Lung (tissue), 12 donors: ENCODE measurements around the gene SNX30. TPM values are rescaled to one million over a fixed set of nuclear protein-coding genes. Genes with fewer than 3 reads are reported as not detected.

Experiments used
- ATAC-seq: fragments of 200-7000 bp; cut with Tn5 transposase; one replicate; pipeline ENCODE4 v1.9.1; 2020; ENCODE audit warnings: moderate number of reproducible peaks; ENCODE audit not compliant: insufficient read depth, low FRiP score
- DNase-seq, 3 donors: peaks; one replicate each; pipeline ENCODE4 v3.0.0-alpha.2; 2013 to 2017
- H3K27ac ChIP-seq, 2 donors: one replicate each; pipeline ENCODE4 v1.5.1; 2013; ENCODE audit warnings: mild to moderate bottlenecking in 2 of 2, moderate library complexity in 2 of 2, control low read depth in 1 of 2, inconsistent platforms in 1 of 2, low read depth in 1 of 2, low read length in 1 of 2
- H3K27me3 ChIP-seq, 3 donors: one replicate each; pipeline ENCODE4 v1.5.1; 2013; ENCODE audit warnings: low read length in 2 of 3; ENCODE audit not compliant: control insufficient read depth in 3 of 3, insufficient read depth in 3 of 3
- H3K36me3 ChIP-seq, 4 donors: one replicate each; pipeline ENCODE4 v1.5.1; 2013; ENCODE audit warnings: low read length in 4 of 4, mild to moderate bottlenecking in 1 of 4, moderate library complexity in 1 of 4; ENCODE audit not compliant: control insufficient read depth in 4 of 4, insufficient read depth in 4 of 4
- H3K4me1 ChIP-seq, 5 donors: one replicate each; pipeline ENCODE4 v1.5.1; 2013; ENCODE audit warnings: low read length in 5 of 5, mild to moderate bottlenecking in 2 of 5, moderate library complexity in 1 of 5; ENCODE audit not compliant: control insufficient read depth in 5 of 5, insufficient read depth in 5 of 5
- H3K4me3 ChIP-seq: one replicate; pipeline ENCODE4 v1.5.1; 2013; ENCODE audit warnings: mild to moderate bottlenecking, control low read depth, moderate library complexity
- H3K9ac ChIP-seq, 2 donors: one replicate each; pipeline ENCODE4 v1.5.1; 2013; ENCODE audit warnings: low read length in 2 of 2, control low read depth in 1 of 2; ENCODE audit not compliant: insufficient read depth in 1 of 2
- H3K9me3 ChIP-seq, 4 donors: one replicate each; pipeline ENCODE4 v1.5.1; 2013; ENCODE audit warnings: low read length in 3 of 4, mild to moderate bottlenecking in 1 of 4, moderate library complexity in 1 of 4; ENCODE audit not compliant: control insufficient read depth in 4 of 4, insufficient read depth in 3 of 4
- CTCF ChIP-seq: IDR thresholded peaks from 2 replicates; pipeline ENCODE4 v1.5.1; 2012; ENCODE audit warnings: mild to moderate bottlenecking; ENCODE audit errors: control extremely low read depth, extremely low read depth
- WGBS, 2 donors: extraction: QIAGEN DNeasy Blood & Tissue Kit; methylation state at CpG; one replicate each; pipeline ENCODE4 v1.1.7; 2013; 5-methylcytosine and 5-hydroxymethylcytosine counted together
- polyA plus RNA-seq, 2 donors: library from polyadenylated mRNA; stranded (reverse); fragments of 200-250 nt; gene quantifications; one replicate each; pipeline ENCODE4 v1.2.1, GENCODE V29; 2013
- total RNA-seq, 2 donors: library from RNA; depleted of rRNA in 1 of 2; stranded (reverse); fragments of >200 nt in 1 of 2; gene quantifications; one replicate each; pipeline ENCODE4 v1.2.1, GENCODE V29; 2014 to 2021
- donor health status: control.
- donor health status: control.
- donor health status: Bipolar disorder and iron deficiency.
- donor health status: healthy.
- donor health status: DM: yes; HTN: yes; CAD: no.

SNX30 gene
- total and polyA plus RNA-seq, 4 donors: 13.7 to 63.1 (median 35.8) TPM

DNA sequence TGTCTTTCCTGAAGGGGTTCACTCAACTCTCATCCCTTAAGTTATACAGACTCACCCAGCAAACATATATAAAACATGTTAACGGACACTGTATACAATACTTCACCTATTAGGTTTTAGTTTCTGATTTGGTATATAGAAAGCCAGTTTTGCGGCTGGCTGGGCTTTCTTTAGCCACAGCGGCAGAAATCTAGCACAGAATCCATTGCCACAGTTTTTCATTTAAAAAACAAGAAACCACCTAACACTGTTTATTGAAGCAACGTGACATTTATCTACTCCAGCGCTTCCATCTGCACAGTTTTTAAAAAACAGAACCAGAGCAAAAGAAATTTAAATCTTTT, 67.3 kb downstream of the SNX30 start:
- no peak for ATAC-seq
- Histone ChIP-seq H3K4me3 (no peak overlapping the region), H3K36me3 (peaks cover 0 to 11% (median 2%) of the 10 kb centered on the region in 4 donors), H3K9ac (no peak overlapping the region), H3K27ac (no peak overlapping the region), H3K9me3 (no peaks in the 10 kb centered on the region), H3K27me3 (no peaks in the 10 kb centered on the region), H3K4me1 (peaks cover 0 to 5% (median 0%) of the 10 kb centered on the region in 5 donors)
- DNase-seq: no peak
- WGBS, 2 donors: 87 to 93% methylated on average over 5 of the region's 5 CpGs
- no peak for TF ChIP-seq CTCF

GRCh38 chr9:112819635-112820496, 69.3 kb downstream of the SNX30 start:
- 41 to 59% methylated on average over 7 of the region's 7 CpGs for WGBS, 2 donors
- peaks cover 0 to 11% (median 3%) of the 10 kb centered on the region in 4 donors for H3K36me3 ChIP-seq
- no peak overlapping the region for H3K4me3 ChIP-seq
- ATAC-seq (peak; percentile 72), DNase-seq (peak; percentile 25 to 78 (median 68))
- peaks cover 0 to 5% (median 0%) of the 10 kb centered on the region in 5 donors for H3K4me1 ChIP-seq
- no peak overlapping the region for H3K9ac ChIP-seq
- H3K9me3 ChIP-seq: no peaks in the 10 kb centered on the region
- H3K27ac ChIP-seq: no peak overlapping the region
- peak; percentile 43 for TF ChIP-seq CTCF
- no peaks in the 10 kb centered on the region for H3K27me3 ChIP-seq

DNA sequence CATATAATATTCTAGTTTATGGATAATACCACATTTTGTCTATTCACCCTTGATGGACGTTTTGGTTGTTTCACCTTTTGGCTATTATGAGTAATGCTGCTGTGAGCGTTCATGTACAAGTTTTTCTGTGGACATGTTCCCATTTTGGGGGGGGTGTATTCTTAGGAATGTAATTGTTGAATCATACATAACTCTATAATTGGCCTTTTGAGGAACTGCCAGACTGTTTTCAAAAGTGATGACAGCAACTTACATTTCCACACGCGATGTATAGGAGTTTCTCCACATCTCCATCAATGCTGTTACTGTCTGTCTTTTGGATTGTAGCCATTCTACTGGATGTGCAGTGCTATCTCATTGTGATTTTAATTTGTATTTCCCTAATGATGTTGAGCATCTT, 70.3 kb downstream of the SNX30 start:
- H3K9ac ChIP-seq: no peak overlapping the region
- no peak overlapping the region for H3K4me3 ChIP-seq
- TF ChIP-seq CTCF: no peak
- DNase-seq (no peak), ATAC-seq (no peak)
- H3K27me3 ChIP-seq: no peaks in the 10 kb centered on the region
- WGBS, 2 donors: 83 to 84% methylated on average over 4 of the region's 4 CpGs
- H3K9me3 ChIP-seq: no peaks in the 10 kb centered on the region
- peaks cover 0 to 11% (median 4%) of the 10 kb centered on the region in 4 donors for H3K36me3 ChIP-seq
- peaks cover 0 to 5% (median 0%) of the 10 kb centered on the region in 5 donors for H3K4me1 ChIP-seq
- H3K27ac ChIP-seq: no peak overlapping the region
